HK-2 (cell line): ENCODE measurements around the gene PCK1.
A peak's percentile ranks its signal among the peaks of the same experiment; 100 is the strongest.

ENCODE experiments used
- DNase-seq: peaks from one replicate; pipeline ENCODE4 v3.0.0-alpha.2; 2018; ENCODE audit not compliant: unreplicated experiment

The PCK1 gene

GRCh38 chr20:57589728-57590484, 29.0 kb downstream of the PCK1 start:
- no peak for DNase-seq

- DNase-seq, result no peak
Measured at GRCh38 chr20:57590485-57591288, 29.8 kb downstream of the PCK1 start.

DNA sequence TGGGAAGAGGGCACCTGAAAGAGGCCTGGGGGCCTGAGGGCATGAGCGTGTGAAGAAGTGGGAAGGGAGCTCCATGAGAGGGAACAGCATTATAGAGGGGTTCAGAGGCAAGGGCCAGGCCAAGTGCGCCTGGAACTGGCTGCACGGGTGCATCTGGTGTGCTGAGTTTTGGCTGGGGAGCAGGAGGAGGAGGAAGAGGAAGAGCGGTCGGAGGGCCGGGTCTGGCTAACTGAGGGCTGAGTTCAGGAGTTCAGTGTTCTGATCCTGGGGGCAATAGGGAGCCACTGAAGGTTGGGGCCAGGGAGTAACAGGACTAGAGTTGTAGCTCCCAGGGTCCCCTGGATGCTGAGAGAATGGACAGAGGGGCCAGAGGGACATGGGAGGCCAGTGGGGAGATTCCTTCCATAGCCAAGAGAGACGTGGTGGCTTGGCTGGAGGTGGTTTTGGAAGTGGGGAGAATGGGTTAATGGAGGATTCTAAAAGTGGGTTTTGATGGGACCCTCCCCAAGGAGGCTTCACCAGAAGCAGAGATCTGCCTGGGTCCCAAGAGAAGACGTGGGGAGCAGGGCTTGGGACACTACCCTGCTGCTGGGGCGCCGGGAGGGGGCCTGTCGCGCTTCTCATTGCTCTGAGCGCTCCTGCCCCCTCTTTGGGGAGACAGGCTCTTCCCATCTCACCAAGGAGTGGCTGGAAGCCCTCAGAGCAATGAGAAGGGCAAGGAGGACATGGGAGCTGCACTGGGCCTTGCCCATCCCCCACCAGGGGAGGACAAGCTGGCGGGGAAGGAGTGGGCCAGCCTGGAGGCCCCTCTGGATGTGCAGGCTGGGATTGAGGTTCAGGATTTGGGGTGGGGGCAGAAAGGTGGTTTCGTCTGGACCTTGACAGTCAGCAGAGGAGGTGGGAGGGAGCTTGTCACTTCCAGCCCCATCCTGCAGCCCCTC, 30.6 kb downstream of the PCK1 start:
- no peak for DNase-seq

GRCh38 chr20:57592263-57593092, 31.6 kb downstream of the PCK1 start:
- no peak for DNase-seq

- no peak for DNase-seq
Measured at GRCh38 chr20:57593134-57593886, 32.4 kb downstream of the PCK1 start.

GRCh38 chr20:57594092-57594951, 33.4 kb downstream of the PCK1 start:
- peak; percentile 64 for DNase-seq

DNA sequence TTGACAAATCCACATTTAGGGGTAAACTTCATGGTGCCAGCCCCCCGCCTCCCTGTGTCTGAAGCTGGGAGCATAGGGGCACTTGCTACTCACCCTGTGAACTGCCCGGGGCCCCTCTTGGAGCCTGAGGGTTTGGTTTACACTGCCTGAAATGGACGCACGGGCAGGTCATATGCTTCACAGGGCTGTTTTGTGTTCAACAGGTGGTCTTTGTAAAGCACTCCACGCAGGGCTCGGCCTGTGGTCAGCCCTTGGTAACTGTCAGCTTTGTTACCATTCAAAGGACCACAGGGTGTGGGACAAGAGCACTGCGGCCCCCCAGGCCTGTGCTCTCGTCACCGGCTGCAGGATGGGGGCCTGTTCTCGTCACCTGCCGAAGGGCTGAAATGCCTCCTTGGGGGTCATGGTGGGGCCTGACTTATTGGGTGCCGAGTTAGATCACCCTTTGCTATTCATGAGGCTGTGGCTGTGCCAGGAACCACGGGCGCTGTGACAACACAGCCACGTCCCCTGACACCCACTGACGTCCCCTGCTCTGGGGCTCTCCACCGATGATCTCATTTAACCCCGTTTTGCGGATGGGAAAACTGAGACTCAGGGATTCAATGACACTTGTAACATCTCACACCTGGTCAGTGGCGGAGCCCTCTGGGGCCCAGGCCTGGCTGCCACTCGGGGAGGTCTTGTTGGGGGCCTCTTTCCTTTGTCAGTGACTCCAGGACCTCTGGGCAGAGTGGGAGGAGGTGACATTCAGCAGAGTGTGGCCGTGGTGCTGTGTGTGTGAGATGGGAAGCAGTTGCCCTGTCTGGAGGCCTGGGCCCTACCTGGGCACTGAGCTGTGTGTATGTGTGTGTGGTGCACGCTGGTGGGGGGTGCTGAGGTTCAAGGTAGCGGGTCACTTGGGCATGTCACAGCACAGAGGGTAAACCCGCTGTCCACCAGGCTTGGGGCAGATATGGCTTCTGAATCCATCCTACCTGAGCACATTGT, 34.4 kb downstream of the PCK1 start:
- no peak for DNase-seq

GRCh38 chr20:57596358-57596757, 35.4 kb downstream of the PCK1 start:
- DNase-seq, result no peak

- peak; percentile 72 for DNase-seq
Measured at GRCh38 chr20:57596998-57597939, 36.4 kb downstream of the PCK1 start.

- no peak for DNase-seq
Measured at GRCh38 chr20:57598060-57598459, 37.1 kb downstream of the PCK1 start.

DNA sequence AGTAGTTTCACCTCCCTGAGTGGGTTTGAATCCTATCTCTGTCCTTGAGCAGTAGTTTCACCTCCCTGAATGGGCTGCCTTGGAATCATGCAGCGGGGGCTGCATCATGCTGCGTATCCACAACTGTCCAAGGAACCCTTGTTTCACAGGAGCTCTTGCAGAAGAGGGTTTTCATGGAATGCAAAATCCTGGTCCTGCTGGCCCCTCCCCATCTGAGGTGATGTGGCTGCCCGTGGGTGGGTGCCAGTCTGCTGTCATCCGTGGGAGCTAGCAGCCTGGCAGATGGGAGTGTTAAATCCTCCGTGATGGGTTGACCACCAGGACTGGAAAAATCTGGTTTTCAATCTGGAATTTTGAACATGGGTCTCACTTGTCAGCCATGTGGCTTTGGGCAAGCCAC, 37.6 kb downstream of the PCK1 start:
- no peak for DNase-seq

- DNase-seq, result no peak
Measured at GRCh38 chr20:57600320-57601210, 39.7 kb downstream of the PCK1 start.

- DNase-seq, result no peak
Measured at GRCh38 chr20:57601211-57601570, 40.3 kb downstream of the PCK1 start.

- DNase-seq, result no peak
Measured at GRCh38 chr20:57601737-57602136, 40.8 kb downstream of the PCK1 start.

GRCh38 chr20:57603120-57603519, 42.2 kb downstream of the PCK1 start:
- DNase-seq, result no peak

- no peak for DNase-seq
Measured at GRCh38 chr20:57605045-57605444, 44.1 kb downstream of the PCK1 start.
